GF-D8 (cell line): Measurements from ENCODE around the gene MELTF.

Source experiments
- DNase-seq: peaks from one replicate; lab custom pipeline; 2025; lab: John Stamatoyannopoulos, UW

Gene MELTF

DNA sequence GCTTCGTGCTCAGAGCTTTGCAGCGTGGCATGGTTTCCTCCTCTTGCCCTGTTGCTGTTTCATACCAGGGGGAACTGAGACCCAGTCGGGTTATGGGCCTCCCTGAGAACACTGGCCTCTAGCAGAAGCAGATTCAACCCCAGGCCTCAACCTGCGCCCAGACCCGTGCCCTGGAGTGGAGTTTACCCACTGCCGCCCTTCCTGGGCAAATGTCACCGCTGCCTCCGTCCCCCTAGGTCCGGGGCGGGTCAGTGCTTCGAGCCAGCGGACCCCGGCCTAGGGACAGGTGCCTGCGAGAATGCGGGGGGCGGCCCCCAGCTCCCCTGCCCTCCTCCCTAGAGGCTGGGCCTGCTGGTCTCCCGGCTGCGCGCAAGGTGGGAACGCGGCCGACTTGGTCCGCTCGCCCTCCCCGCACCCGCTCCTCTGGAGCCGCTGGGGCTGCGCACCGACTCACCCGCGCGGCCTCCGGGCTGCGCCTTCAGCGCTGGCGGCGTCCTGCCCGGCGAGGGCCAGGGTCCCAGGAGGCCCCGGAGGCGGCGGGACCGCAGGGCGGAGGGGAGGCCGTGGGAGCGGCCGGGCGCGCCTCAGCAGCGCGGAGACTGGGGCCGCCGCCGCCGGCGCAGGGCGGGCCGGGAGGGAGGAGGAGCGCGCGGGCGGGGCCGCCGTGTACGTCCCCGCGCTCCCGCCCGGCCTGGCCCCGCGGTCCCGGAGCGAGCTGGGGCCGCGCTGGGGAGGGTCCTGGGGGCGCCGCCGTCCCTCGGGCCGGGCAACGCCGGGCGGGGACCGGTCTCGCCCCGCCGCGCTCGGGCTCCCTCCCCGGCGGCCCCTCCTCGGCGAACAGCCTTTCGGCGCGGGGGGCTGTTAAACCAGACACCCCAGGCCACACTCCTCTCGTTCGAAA lies 61.1 kb downstream of the MELTF start, which contains the start of gene PIGZ:
TSS of gene PIGZ (minus strand) at position 601 of the 901 bp plus-strand sequence. CDS start 16,802 bp downstream, outside the sequence.
- peak; percentile 13 for DNase-seq

DNA sequence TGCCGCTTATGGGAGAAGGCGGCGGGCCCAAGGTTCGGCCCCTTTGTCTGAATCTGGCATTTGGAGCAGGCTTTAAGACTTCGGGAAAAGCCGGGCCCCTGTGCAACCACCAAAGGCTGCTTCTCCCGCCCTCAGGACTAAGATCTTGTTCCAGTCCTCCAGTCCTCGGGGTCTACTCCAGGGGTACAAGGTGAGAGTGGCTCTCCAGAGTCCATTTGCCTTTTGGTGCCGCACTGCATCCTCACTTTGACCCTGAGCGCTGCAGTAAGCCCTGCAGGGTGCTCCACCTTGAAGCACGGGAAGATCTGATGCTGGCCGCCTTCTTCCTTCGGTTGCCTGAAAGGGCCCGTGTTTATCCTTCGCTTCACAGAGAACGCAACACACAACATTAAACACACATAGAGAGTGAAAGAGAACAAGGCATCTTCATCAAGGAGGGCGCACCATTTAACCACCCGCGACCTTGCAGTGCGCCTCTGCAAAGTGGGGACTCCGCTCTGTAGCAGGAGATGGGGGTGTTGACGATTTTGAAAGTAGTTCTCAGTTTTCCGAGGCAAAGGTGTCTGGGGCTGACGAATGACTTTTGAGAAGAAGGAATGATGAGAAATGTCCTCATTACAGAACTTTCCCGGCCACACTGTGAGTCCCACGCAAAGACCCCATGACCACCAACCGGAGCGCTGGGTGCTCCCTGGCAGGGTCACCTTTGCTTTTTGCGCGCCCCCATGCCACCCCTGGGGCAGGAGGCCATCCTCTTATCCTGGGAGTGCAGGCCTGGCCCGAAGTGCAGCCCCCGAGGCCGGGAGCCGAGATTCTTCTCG lies 62.0 kb downstream of the MELTF start:
- no peak for DNase-seq

DNA sequence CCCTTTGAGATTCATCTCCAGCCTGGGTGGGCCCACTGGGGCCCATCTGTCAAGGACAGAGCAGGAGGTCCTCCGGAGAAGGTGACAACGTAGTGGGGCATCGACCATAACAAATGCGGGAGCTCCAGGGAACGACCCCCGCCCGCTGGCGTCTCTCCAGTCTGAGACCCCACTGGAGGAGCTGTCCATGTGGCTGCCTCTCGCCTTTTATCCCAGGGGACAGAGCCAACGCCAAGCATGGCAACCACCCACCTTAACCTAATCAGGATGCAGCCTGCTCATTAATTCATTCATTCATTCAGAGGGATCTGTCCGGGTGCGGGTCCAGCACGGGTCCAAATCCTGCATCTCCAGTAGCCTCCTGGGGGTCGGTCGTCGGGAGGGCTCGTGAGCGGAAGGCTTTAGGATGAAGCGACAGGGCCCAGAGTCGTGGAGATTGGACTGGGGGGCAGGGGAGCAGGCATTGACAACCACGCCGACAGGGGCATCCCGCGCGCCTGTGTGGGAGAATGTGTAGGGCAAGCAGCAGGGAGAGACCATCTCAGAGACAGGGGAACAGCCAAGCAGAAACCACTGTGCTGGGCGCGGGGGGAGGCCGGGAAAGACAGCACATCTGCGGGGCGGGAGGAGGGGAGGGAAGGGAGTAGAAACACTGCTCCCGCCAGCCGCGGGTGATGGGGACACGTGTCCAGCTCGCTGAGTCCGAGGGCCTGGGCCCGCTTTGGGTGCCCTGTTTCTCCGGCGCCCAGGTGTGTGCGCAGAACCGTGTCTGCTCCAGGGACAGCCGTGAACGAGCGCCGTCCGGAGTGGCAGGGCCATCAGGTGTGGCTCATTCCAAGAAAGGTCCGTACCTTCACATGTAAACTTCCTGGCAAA lies 62.9 kb downstream of the MELTF start:
- no peak for DNase-seq

DNA sequence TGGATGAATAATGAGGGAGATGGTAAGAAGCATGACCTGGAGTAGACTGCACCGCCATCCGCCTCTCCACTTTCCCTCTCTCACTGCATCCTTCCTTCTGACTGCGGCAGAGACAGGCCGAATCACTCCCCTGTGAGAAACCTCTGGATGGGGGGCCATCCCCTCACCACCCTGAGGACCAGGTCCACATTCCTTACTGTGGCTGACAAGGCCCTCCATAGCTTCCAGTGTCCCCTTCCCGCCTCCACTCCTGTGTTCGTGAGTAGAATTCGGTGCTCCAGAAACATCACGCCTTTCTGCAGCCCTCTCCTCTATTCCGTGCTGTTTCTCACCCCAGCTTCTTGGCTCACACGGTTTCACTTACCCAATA lies 63.8 kb downstream of the MELTF start:
- no peak for DNase-seq

DNA sequence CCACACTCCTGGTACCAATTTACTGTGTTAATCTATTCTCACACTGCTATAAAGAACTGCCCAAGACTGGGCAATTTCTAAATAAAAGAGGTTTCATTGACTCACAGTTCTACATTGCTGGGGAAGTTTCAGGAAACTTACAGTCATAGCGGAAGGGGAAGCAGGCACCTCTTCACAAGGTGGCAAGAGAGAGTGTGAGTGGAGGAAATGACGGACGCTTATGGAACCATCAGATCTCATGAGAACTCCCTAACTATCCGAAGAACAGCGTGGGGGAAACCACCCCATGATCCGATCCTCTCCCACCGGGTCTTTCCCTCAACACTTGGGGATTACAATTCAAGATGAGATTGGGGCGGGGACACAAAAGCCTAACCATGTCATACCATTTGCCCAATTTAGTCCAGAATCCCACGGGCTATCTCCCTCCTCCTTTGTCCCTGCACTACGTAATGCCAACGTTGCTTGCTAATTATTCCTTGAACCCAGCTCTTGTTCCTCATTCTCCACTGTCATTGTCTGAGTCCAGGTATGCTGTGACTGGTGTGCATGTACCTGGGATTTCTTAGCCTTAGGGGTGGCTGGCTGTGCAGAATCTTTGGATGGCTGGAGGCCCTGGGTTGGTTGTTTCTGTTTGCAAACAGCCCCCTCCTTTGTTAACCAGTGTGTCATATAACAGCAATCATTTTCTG lies 64.4 kb downstream of the MELTF start:
- no peak for DNase-seq

DNA sequence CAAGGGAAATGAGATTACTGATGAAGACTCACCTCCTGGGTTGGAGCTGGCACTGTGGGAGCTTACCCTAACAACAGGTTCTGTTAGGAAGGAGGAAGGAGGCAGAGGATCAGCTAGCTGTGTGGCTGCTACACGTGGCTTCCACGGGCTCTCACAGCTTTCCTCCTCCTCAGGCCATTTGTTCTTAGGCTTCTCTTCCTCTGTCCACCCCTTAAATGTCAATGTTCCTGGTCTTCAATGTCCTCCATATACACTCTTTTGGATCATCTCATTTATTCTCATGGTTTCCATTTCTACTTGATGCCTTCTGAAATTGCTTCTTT lies 66.0 kb downstream of the MELTF start:
- DNase-seq, result no peak

DNA sequence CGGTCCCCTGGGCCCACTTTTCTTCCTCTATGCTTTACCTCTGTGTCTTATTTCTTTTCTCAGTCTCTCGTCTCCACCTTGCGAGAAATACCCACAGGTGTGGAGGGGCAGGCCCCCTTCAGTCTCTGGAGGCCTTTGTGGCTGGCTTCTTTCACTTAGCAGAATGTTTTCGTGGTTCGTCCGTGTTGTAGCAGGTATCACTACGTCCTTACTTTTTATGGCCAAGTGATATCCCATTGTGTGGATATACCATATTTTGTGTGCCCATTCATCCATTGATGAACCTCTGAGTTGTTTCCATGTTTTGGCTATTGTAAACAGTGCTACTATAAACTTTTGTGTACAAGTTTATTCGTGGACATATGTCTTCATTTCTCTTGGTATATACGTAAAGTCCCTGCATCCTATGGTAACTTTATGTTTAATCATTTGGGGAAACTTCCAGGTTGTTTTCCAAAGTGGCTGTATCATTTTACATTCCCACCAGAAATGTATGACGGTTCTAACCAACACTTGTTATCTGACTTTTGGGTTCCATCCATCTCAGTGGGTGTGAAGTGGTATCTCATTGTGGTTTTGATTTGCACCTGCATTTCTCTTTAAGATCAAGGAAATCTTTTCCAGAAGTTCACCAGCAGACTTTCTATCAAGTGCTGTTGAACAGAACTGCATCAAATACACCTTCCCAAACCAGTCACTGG lies 66.5 kb downstream of the MELTF start:
- no peak for DNase-seq

DNA sequence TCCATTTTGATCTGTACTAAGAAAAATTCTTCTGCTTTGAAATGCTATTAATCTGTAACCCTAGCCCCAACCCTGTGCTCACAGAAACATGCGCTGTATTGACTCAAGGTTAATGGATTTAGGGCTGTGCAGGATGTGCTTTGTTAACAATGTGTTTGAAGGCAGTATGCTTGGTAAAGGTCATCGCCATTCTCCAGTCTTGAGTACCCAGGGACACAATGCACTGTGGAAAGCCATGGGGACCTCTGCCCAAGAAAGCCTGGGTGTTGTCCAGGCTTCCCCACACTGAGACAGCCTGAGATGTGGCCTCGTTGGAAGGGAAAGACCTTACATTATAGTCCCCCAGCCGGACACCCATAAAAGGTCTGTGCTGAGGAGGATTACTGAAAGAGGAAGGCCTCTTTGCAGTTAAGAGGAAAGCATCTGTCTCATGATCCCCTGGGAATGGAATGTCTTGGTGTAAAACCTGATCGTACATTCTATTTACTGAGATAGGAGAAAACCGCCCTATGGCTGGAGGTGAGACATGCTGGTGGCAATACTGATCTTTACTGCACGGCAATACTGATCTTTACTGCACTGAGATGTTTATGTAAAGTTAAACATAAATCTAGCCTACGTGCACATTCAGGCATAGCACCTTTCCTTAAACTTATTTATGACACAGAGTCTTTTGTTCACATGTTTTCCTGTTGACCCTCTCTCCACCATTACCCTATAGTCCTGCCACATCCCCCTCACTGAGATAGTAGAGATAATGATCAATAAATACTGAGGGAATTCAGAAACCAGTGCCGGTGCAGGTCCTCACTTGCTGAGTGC lies 67.3 kb downstream of the MELTF start:
- DNase-seq, result no peak

DNA sequence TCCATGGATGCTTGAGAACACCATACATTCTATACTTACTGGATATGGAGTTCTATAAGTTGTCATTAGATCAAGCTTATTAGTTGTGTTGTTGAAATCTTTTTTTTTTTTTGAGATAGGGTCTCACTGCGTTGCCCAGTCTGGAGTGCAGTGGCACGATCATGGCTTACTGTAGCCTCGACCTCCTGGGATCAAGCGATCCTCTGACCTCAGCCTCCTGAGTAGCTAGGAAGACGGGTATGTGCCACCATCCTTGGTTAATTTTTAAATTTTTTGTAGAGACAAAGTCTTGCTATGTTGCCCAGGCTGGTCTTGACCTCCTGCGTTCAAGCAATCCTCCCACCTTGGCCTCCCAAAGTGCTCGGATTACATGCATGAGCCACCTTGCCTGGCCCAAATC lies 74.8 kb downstream of the MELTF start:
- DNase-seq, result no peak
